ENCODE measurements around the gene PTRHD1.

Gene PTRHD1

DNA sequence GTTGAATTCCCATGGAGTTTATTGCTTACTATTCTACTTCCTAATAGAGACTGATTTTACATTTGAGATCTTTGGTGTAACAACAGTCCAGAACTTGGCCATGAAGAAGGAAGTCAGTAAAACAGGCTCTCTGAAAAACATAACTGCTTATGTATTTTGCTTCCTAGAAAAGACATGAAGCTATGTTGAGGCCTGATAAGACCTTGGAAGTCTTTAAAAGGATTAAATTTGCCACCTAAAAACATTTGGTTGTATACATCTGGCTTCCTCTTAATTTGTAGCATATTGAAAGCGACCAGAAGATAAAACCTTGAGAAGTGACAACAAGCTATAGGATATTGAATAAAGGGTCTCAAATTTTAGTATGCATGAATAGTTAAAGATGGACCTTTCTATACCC lies 36.4 kb downstream of the PTRHD1 start:
- DNase-seq (ENCODE audit: low spot score): no peak

DNA sequence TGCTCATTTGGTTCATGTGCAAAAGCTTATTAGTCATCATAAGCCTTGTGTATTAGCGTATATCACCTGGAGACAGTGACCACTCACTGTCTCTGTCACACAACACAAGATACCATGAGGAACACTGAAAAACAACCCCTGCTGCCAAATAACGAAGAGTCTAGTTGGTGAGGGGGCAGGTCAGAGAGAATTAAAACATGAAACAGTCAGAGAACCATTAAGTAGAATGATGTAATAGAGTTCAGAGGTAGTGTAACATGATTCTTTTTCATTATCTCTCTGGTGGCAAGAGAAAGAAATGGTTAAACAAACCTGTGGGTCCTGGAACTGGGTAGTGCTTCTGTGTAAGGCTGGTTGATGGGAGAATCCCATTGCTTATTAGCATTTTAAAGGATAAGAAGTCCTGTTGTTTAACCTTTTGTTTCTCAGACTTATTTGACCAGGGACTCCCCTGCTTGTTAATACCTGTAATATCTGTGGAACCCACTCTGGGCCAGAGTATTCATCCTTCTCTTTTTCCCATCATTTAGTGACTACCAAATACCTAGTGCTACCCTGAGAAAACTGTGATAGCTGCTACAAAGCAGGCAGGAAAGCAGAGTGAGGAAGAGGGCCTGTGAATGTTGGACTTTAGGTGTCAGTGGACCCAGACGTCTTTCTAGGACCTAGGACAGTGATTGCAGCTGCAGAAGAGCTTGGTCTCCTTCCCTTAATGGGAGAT lies 38.0 kb downstream of the PTRHD1 start:
- DNase-seq (ENCODE audit: low spot score): no peak

DNA sequence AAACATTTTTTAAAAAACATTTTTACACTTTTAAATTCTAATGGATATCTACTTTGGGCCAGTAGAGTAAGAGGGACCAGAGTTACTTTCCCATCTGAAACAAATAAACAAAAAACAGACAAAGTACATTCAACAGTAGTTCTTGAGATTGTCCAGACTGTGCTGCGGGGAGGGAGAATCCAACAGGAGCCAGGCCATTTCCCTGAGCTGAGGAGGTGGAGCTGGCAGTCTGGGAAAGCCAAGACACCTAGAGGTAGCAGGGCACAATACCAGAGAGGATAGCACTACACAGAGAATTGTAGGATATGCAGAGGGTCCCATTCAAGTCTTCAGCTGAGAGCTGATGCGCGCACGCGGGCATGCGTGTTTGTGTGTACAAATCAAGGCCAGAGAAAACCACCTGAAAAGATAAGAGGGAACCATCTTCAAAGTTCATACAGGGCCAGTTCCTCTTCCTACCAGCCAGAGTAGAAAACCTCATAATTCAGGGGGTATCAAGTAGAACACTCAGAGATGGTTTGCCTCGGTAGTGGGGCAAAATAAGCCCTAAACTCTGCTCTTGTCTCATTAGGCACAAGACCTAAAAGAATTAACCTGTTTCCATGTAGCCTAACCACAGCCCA lies 44.0 kb downstream of the PTRHD1 start:
- no peak for DNase-seq (ENCODE audit: low spot score)

DNA sequence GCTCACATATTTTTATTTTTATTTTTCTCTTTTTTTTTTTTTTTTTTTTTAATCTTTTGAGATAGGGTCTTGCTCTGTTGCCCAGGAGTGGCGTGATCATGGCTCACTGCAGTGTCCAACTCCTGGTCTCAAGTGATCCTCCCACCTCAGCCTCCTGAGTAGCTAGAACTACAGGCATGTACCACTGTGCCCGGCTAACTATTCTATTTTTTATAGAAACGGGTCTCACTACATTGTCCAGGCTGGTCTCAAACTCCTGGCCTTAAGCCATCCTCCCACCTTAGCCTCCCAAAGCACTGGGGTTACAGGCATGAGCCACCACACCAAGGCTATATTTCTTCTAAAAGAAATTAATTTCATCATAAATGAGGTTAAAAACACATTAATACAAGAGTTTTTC lies 45.9 kb downstream of the PTRHD1 start:
- DNase-seq (ENCODE audit: low spot score): no peak

DNA sequence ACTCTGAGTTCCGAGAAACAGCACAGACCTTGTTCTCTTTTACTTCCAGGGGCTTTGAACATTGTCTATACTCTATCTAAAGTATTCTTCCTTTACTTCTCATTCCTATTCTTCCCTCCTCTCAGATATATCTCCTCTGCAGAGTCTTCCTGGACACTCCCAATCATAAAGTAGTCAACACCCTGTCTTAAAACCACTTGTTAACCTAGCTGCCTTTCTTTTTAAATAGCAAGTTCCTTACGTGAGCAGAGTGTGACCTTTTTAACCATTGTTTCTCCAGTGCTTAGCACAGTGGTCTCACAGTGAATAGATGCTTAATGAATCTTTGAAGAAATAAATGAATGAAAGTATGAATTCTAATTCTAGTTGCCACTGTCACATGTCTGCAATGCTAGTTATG lies 47.4 kb downstream of the PTRHD1 start:
- DNase-seq (ENCODE audit: low spot score): no peak

DNA sequence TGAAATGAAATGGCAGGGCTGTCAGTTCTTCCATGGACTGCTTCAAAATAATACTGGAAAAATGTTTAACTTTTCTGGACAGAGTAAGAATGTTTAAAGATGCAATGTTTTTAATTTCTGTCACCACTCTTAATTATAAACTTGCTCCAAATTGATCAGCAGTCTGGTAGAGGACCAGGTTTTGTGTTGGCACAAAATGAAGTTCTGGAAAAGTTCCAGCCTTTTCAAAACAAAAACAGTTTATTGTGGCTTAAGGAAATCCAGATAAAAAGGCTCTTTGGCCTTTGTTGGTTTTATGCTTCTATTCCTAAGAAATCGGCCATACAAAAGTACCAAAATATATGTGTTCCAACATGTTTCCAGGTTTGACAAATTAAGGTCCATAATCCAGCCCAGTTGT lies 48.8 kb downstream of the PTRHD1 start:
- DNase-seq (ENCODE audit: low spot score): no peak

DNA sequence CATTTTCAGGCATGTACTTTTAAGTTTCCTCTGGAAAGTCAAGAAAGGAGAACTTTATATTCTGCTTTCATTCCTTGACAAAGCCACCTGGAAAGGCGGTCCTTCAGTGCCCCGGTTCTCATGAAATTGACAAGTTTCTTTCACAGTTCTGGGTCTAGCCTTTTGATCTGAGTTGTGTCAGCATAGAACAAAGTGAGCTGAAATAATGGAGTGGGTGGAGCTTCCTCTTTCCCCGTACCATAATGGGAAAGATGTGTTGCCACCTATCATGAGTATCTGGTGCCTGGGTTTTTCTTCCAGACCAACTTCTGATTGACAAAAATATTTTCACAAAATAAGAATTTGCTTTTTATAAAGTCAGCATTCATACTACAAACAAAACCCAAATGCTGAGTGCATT lies 49.3 kb downstream of the PTRHD1 start:
- no peak for DNase-seq (ENCODE audit: low spot score)

DNA sequence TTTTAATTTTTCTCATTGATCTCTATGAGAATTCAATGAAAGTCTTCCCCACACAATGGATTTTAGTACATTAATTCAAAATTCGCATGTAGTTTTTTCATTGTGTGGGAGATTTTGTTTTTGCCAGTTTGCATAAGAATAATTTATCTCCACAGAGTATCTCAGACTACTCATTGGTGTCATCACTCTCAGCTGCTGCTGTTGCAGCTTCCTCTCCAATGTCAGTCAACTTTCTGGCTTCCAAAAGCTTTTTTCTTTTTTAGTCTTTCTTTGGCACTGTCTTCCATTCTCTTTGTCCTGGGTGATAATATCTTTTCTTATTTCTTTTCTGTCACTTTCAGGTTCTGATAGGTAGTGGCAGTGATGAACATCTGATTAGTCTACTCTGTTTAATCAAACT lies 50.5 kb downstream of the PTRHD1 start:
- DNase-seq (ENCODE audit: low spot score): no peak

DNA sequence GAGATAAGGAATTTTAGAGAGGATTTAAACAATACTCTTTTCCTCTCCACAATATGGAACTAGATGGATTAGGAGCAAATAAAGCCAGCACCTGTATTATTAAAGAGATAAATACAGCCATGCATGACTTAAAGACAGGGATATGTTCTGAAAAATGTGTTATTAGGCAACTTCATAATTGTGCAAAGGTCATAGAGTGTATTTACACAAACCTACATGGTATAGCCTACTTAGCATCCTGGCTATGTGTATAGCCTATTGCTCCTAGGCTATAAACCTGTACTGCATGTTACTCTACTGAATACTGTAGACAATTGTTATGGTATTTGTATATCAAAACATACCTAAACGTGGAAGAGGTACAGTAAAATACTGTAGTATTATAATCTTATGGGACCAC lies 53.0 kb downstream of the PTRHD1 start:
- DNase-seq (ENCODE audit: low spot score): no peak

Measured in GM03348 (cell line).